GM12878 (cell line): ENCODE data around the gene ZFP62. TPM values are rescaled to one million over a fixed set of nuclear protein-coding genes. Genes with fewer than 3 reads are reported as not detected.

ENCODE experiments used
- ATF7 ChIP-seq: fragments of 450-650 bp; IDR thresholded peaks from 2 replicates; pipeline ENCODE4 v1.6.1; 2016; ENCODE audit warnings: low read depth, mild to moderate bottlenecking
- CBFB ChIP-seq: IDR thresholded peaks from 2 replicates; pipeline ENCODE4 v1.6.1; 2016; ENCODE audit warnings: antibody characterized with exemption, low read depth
- CREM ChIP-seq: IDR thresholded peaks from 2 replicates; pipeline ENCODE4 v1.6.1; 2014; ENCODE audit warnings: antibody characterized with exemption, low read depth
- DPF2 ChIP-seq: fragments of 450-650 bp; IDR thresholded peaks from 2 replicates; pipeline ENCODE4 v1.6.1; 2017; ENCODE audit warnings: mild to moderate bottlenecking
- ETV6 ChIP-seq, 2 experiments: fragments of 450-650 bp in 1 of 2; IDR thresholded peaks in 1 of 2; conservative IDR thresholded peaks in 1 of 2; 2 replicates each; pipeline ENCODE4 v1.6.1; 2014; ENCODE audit warnings: antibody characterized with exemption in 1 of 2, borderline replicate concordance in 1 of 2, low read depth in 1 of 2, mild to moderate bottlenecking in 1 of 2, moderate library complexity in 1 of 2
- HCFC1 ChIP-seq: fragments of 150-350 bp; IDR thresholded peaks from 2 replicates; pipeline ENCODE4 v1.6.1; 2014; ENCODE audit warnings: low read length
- HDGF ChIP-seq: fragments of 450-650 bp; IDR thresholded peaks from 2 replicates; pipeline ENCODE4 v1.6.1; 2016; ENCODE audit warnings: antibody characterized with exemption
- IKZF2 ChIP-seq, 2 experiments: fragments of 450-650 bp; IDR thresholded peaks; 2 replicates each; pipeline ENCODE4 v1.6.1; 2017; ENCODE audit warnings: mild to moderate bottlenecking in 2 of 2, moderate library complexity in 2 of 2
- JUND ChIP-seq: IDR thresholded peaks from 2 replicates; pipeline ENCODE4 v1.6.1; 2012; ENCODE audit warnings: low read depth, mild to moderate bottlenecking, low read length, improper control_type of control experiment, moderate library complexity
- MTA2 ChIP-seq: fragments of 450-650 bp; IDR thresholded peaks from 2 replicates; pipeline ENCODE4 v1.6.1; 2016; ENCODE audit warnings: low read depth, mild to moderate bottlenecking, moderate library complexity
- NBN ChIP-seq: fragments of 450-650 bp; IDR thresholded peaks from 2 replicates; pipeline ENCODE4 v1.6.1; 2016
- NFYB ChIP-seq: IDR thresholded peaks from 2 replicates; pipeline ENCODE4 v1.6.1; 2011; ENCODE audit warnings: low read depth, mild to moderate bottlenecking, low read length, improper control_type of control experiment, moderate library complexity; ENCODE audit not compliant: insufficient read depth
- NR2C1 ChIP-seq: fragments of 450-650 bp; IDR thresholded peaks from 2 replicates; pipeline ENCODE4 v1.6.1; 2017; ENCODE audit warnings: antibody characterized with exemption, mild to moderate bottlenecking, moderate library complexity
- POLR2A ChIP-seq: IDR thresholded peaks from 2 replicates; pipeline ENCODE4 v1.6.1; 2011; ENCODE audit warnings: low read depth, mild to moderate bottlenecking, low read length
- POU2F2 ChIP-seq: IDR thresholded peaks from 3 replicates; pipeline ENCODE4 v1.6.1; 2011; ENCODE audit warnings: low read depth, mild to moderate bottlenecking, low read length, borderline replicate concordance
- RELA ChIP-seq: fragments of 450-650 bp; IDR thresholded peaks from 2 replicates; pipeline ENCODE4 v1.8.0; 2014; ENCODE audit warnings: borderline replicate concordance; ENCODE audit not compliant: partially characterized antibody
- RUNX3 ChIP-seq: IDR thresholded peaks from 2 replicates; pipeline ENCODE4 v1.6.1; 2012; ENCODE audit warnings: low read length, inconsistent platforms
- SIN3A ChIP-seq: IDR thresholded peaks from 2 replicates; pipeline ENCODE4 v1.6.1; 2012; ENCODE audit warnings: low read depth, low read length, improper control_type of control experiment
- SMARCA5 ChIP-seq: fragments of 450-650 bp; IDR thresholded peaks from 2 replicates; pipeline ENCODE4 v1.6.1; 2017; ENCODE audit warnings: mild to moderate bottlenecking
- SMC3 ChIP-seq: IDR thresholded peaks from 2 replicates; pipeline ENCODE4 v1.6.1; 2011; ENCODE audit warnings: low read length, improper control_type of control experiment, borderline replicate concordance
- SP1 ChIP-seq: IDR thresholded peaks from one replicate; pipeline ENCODE4 v1.6.1; 2011; ENCODE audit warnings: low read depth, low read length
- SPI1 ChIP-seq: IDR thresholded peaks from 2 replicates; pipeline ENCODE4 v1.6.1; 2011; ENCODE audit warnings: low read depth, mild to moderate bottlenecking, low read length, moderate library complexity, borderline replicate concordance; ENCODE audit not compliant: insufficient read depth
- TARDBP ChIP-seq: IDR thresholded peaks from 2 replicates; pipeline ENCODE4 v1.6.1; 2016; ENCODE audit warnings: borderline replicate concordance
- YBX1 ChIP-seq: fragments of 450-650 bp; IDR thresholded peaks from 2 replicates; pipeline ENCODE4 v1.6.1; 2016; ENCODE audit warnings: antibody characterized with exemption
- ZBED1 ChIP-seq: IDR thresholded peaks from 2 replicates; pipeline ENCODE4 v1.6.1; 2016; ENCODE audit warnings: borderline replicate concordance
- ZNF592 ChIP-seq: fragments of 450-650 bp; IDR thresholded peaks from 2 replicates; pipeline ENCODE4 v1.6.1; 2017; ENCODE audit warnings: mild to moderate bottlenecking, moderate library complexity
- polyA plus RNA-seq, 11 experiments: library from polyadenylated mRNA; depleted of rRNA in 4 of 11; unstranded in 6 of 11; stranded (reverse) in 5 of 11; fragments of >200 nt; fragmentation: Nextera tagmentation in 4 of 11; fragmentation: Illumina TruSeq in 1 of 11; extraction: Ambion mirVana in 4 of 11; extraction: Trizol in 1 of 11; gene quantifications; 1 replicate in 1 of 11; 2 replicates in 10 of 11; pipeline versions ENCODE4 v1.2.1 to v1.2.3, GENCODE V29; 2011 to 2016; ENCODE audit warnings: inconsistent platforms in 2 of 11, missing spikeins in 2 of 11, low read depth in 1 of 11
- total RNA-seq, 4 experiments: library from RNA; depleted of rRNA in 3 of 4; stranded (reverse); fragments of >200 nt in 3 of 4; fragmentation: Illumina TruSeq in 1 of 4; extraction: Trizol in 1 of 4; gene quantifications; 2 replicates each; pipeline versions ENCODE4 v1.2.1 to v1.2.3, GENCODE V29; 2013 to 2021
- TF ChIP-seq, protein P1 (sequence below): IDR thresholded peaks from 2 replicates; pipeline ENCODE4 v1.6.1; 2012; ENCODE audit warnings: low read depth, low read length, improper control_type of control experiment
- TF ChIP-seq, protein P2 (sequence below): fragments of 450-650 bp; IDR thresholded peaks from 2 replicates; pipeline ENCODE4 v1.6.1; 2017; ENCODE audit warnings: mild to moderate bottlenecking

The ZFP62 gene
- total and polyA plus RNA-seq, 10 of the 15 experiments (the other 5 are each of a cell fraction or from before 2014, with no cell fraction given): 9.2 to 39.7 (median 21.1) TPM

- TF ChIP-seq POU2F2 (peak; percentile 26; the same call in 1 of the 3 replicates), JUND (no peak), CREM (peak; percentile 48; the same call in 1 of the 2 replicates), CBFB (peak; percentile 80), ATF7 (peak; percentile 54), NR2C1 (peak; percentile 33; the same call in 1 of the 2 replicates), SP1 (peak; percentile 52), SMC3 (no peak), HDGF (peak; percentile 96), NFYB (no peak), POLR2A (peak; percentile 94), NBN (peak; percentile 97), IKZF2 (IDR thresholded peaks at IDR 0.05) (peak in 1 of 2 experiments; percentile 2; a peak in 1 of 4 replicates), DPF2 (peak; percentile 88), ETV6 (conservative IDR thresholded peaks at IDR 0.05 in 1 of 2, IDR thresholded peaks at IDR 0.05 in 1 of 2; ENCODE audit: borderline replicate concordance in 1 of 2, low read depth in 1 of 2) (peak in 1 of 2 experiments; percentile 34; a peak in 1 of 4 replicates), ZBED1 (no peak), TARDBP (no peak; the same call in 1 of the 2 replicates), YBX1 (no peak), HCFC1 (peak; percentile 24; the same call in 1 of the 2 replicates), RUNX3 (no peak), SIN3A (peak; percentile 70), RELA (peak; percentile 79), SPI1 (peak; percentile 55), ZNF592 (peak; percentile 78; the same call in 1 of the 2 replicates), MTA2 (no peak), SMARCA5 (peak; percentile 89)
- TF ChIP-seq, protein P1, sequence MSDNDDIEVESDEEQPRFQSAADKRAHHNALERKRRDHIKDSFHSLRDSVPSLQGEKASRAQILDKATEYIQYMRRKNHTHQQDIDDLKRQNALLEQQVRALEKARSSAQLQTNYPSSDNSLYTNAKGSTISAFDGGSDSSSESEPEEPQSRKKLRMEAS: peak; percentile 63; the same call in 1 of the 2 replicates
- TF ChIP-seq, protein P2, sequence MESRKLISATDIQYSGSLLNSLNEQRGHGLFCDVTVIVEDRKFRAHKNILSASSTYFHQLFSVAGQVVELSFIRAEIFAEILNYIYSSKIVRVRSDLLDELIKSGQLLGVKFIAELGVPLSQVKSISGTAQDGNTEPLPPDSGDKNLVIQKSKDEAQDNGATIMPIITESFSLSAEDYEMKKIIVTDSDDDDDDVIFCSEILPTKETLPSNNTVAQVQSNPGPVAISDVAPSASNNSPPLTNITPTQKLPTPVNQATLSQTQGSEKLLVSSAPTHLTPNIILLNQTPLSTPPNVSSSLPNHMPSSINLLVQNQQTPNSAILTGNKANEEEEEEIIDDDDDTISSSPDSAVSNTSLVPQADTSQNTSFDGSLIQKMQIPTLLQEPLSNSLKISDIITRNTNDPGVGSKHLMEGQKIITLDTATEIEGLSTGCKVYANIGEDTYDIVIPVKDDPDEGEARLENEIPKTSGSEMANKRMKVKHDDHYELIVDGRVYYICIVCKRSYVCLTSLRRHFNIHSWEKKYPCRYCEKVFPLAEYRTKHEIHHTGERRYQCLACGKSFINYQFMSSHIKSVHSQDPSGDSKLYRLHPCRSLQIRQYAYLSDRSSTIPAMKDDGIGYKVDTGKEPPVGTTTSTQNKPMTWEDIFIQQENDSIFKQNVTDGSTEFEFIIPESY: no peak
Observed at GRCh38 chr5:180810210-180810958, 50.7 kb downstream of the ZFP62 start (continued).
